RWPE2 (cell line): ENCODE results near the gene SEC11A.

Experiments used
- ATAC-seq: fragments of 200-7000 bp; cut with Tn5 transposase; 3 replicates; pipeline ENCODE4 v1.9.1; 2021; ENCODE audit warnings: low read depth
- DNase-seq: peaks from one replicate; pipeline ENCODE4 v3.0.0-alpha.2; 2020; ENCODE audit warnings: low spot score
- H3K27ac ChIP-seq: fragments of 450-650 bp; 2 replicates; pipeline ENCODE4 v1.5.1; 2017; ENCODE audit warnings: mild to moderate bottlenecking; ENCODE audit not compliant: poor library complexity, severe bottlenecking
- H3K27me3 ChIP-seq: fragments of 250-450 bp; sonication (Bioruptor Pico); 2 replicates; pipeline ENCODE4 v1.5.1; 2021; ENCODE audit warnings: mild to moderate bottlenecking, moderate library complexity; ENCODE audit not compliant: insufficient read depth, poor library complexity, severe bottlenecking
- H3K36me3 ChIP-seq: fragments of 250-450 bp; sonication (Bioruptor Pico); 2 replicates; pipeline ENCODE4 v1.5.1; 2020; ENCODE audit warnings: low read depth, mild to moderate bottlenecking, moderate library complexity
- H3K4me1 ChIP-seq: fragments of 250-450 bp; sonication (Bioruptor Pico); 2 replicates; pipeline ENCODE4 v1.5.1; 2021; ENCODE audit warnings: mild to moderate bottlenecking, moderate library complexity; ENCODE audit not compliant: insufficient read depth, poor library complexity, severe bottlenecking
- H3K4me3 ChIP-seq: fragments of 250-450 bp; sonication (Bioruptor Pico); 2 replicates; pipeline ENCODE4 v1.5.1; 2021; ENCODE audit warnings: mild to moderate bottlenecking, moderate library complexity; ENCODE audit not compliant: severe bottlenecking
- H3K9me3 ChIP-seq: fragments of 250-450 bp; sonication (Bioruptor Pico); 2 replicates; pipeline ENCODE4 v1.5.1; 2021; ENCODE audit warnings: mild to moderate bottlenecking, moderate library complexity; ENCODE audit not compliant: severe bottlenecking
- TF ChIP-seq, protein P1 (sequence below): fragments of 450-650 bp; IDR thresholded peaks from one replicate; pipeline ENCODE4 v1.5.1; 2017; ENCODE audit warnings: mild to moderate bottlenecking, moderate library complexity; ENCODE audit not compliant: poor library complexity, severe bottlenecking

The SEC11A gene

DNA sequence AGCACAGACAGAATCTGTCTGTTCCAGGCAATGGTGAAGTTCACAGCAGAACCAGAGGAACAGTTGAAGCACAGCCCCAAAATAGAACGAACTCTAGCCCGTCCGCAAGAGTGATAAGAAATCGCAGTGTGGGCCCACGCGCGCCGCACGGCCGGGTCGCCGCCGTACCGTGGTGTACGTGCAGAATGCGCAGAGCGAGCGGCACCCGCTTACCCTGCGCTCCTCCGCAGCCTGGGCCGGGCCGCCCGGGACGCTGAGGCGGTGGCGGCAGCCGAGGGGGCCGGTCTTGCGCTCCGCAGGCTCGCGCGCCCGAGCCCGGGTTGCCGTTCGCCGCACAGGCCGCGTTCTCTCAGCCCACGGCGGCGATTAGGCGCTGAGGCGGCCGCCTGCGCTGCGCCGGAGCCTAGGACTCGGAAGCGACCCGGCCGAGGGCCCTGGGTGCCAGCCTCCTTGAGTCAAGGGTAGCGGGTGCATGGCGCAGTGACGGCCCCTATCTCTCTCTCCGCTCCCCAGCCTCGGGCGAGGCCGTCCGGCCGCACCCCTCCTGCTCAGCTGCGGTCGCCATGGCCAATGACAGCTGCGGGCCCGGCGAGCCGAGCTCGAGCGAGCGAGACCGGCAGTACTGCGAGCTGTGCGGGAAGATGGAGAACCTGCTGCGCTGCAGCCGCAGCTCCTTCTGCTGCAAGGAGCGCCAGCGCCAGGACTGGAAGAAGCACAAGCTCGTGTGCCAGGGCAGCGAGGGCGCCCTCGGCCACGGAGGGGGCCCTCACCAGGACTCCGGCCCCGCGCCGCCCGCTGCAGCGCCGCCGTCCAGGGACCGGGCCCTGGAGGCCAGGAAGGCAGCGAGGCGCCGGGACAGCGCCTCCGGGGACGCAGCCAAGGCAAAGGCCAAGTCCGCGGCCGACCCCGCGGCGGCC is 82.4 kb downstream of the SEC11A start:
- peaks cover 35% of the 10 kb centered on the region for H3K36me3 ChIP-seq
- DNase-seq (peak; percentile 88), ATAC-seq (peak; percentile 73)
- TF ChIP-seq, protein P1, sequence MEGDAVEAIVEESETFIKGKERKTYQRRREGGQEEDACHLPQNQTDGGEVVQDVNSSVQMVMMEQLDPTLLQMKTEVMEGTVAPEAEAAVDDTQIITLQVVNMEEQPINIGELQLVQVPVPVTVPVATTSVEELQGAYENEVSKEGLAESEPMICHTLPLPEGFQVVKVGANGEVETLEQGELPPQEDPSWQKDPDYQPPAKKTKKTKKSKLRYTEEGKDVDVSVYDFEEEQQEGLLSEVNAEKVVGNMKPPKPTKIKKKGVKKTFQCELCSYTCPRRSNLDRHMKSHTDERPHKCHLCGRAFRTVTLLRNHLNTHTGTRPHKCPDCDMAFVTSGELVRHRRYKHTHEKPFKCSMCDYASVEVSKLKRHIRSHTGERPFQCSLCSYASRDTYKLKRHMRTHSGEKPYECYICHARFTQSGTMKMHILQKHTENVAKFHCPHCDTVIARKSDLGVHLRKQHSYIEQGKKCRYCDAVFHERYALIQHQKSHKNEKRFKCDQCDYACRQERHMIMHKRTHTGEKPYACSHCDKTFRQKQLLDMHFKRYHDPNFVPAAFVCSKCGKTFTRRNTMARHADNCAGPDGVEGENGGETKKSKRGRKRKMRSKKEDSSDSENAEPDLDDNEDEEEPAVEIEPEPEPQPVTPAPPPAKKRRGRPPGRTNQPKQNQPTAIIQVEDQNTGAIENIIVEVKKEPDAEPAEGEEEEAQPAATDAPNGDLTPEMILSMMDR = peak; percentile 39
- H3K27me3 ChIP-seq = no peaks in the 10 kb centered on the region
- peak overlapping the region; percentile 49 for H3K4me3 ChIP-seq
- peak overlapping the region; percentile 55 for H3K27ac ChIP-seq
- peaks cover 9% of the 10 kb centered on the region for H3K4me1 ChIP-seq
- H3K9me3 ChIP-seq = no peaks in the 10 kb centered on the region

DNA sequence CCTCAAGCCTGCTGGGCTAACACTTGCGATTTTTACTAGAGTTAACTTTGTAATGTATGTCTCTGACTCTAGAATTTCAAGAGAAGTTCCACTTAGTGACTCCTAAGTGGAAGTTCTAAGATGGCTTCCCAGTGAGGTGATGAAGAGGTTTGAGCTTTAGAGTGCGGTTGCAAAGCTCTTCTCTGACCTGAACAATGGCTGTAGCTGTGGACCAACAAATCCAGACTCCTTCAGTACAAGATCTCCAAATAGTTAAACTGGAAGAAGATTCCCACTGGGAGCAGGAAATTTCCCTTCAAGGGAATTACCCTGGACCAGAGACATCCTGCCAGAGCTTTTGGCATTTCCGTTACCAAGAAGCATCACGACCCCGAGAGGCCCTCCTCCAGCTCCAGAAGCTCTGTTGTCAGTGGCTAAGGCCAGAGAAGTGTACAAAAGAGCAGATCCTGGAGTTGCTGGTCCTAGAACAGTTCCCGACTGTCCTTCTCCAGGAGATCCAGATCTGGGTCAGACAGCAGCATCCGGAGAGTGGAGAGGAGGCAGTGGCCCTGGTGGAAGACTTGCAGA is 84.2 kb downstream of the SEC11A start:
- Histone ChIP-seq H3K27me3 (no peaks in the 10 kb centered on the region), H3K4me3 (peak overlapping the region; percentile 49), H3K4me1 (peaks cover 9% of the 10 kb centered on the region), H3K27ac (peak overlapping the region; percentile 55), H3K36me3 (peaks cover 19% of the 10 kb centered on the region), H3K9me3 (no peaks in the 10 kb centered on the region)
- DNase-seq = no peak
- TF ChIP-seq, protein P1 = no peak
- ATAC-seq = no peak

DNA sequence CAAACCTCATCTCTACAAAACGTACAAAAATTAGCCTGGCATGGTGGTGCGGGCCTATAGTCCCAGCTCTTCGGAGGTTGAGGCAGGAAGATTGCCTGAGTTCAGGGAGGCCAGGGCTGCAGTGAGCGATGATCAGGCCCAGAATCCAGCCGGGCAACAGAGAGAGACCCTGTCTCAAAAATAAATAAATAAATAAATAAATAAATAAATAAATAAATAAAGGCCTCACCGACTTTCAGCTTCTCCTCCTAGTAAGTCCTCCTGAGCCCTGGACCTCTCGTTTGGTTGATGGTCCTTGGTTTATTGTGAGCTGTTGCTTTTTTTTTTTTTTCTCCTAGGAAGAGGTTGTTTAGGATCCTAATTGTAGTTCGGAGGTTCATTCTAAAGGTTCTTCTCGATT is 86.9 kb downstream of the SEC11A start:
- TF ChIP-seq, protein P1 = no peak
- no peak overlapping the region for H3K27ac ChIP-seq
- no peaks in the 10 kb centered on the region for H3K36me3 ChIP-seq
- no peaks in the 10 kb centered on the region for H3K9me3 ChIP-seq
- no peaks in the 10 kb centered on the region for H3K27me3 ChIP-seq
- no peak overlapping the region for H3K4me3 ChIP-seq
- ATAC-seq = no peak
- H3K4me1 ChIP-seq = no peaks in the 10 kb centered on the region
- no peak for DNase-seq

DNA sequence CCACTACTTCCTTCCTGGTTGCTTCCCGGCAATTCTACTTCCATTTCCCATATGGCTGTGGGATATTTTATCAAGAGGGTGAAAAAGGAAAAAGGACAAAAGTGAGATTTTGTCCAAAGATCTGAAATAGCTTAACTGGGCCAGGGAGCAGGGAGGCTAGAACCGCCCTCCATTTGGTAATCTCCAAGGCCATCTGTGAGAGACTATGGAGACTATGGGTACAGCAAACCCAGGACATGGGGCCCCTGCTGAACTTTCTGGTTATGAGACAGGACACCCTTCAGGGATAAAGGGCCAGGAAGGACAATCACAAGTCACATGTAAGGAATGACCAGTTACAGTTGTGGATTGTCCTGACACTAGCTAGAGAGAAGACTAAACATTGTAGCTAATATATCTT is 90.8 kb downstream of the SEC11A start:
- DNase-seq (no peak), ATAC-seq (no peak; the same call in 2 of the 3 replicates)
- TF ChIP-seq, protein P1 = no peak
- Histone ChIP-seq H3K4me1 (no peaks in the 10 kb centered on the region), H3K9me3 (peaks cover 20% of the 10 kb centered on the region), H3K27ac (no peak overlapping the region), H3K4me3 (no peak overlapping the region), H3K36me3 (peaks cover 27% of the 10 kb centered on the region), H3K27me3 (no peaks in the 10 kb centered on the region)

DNA sequence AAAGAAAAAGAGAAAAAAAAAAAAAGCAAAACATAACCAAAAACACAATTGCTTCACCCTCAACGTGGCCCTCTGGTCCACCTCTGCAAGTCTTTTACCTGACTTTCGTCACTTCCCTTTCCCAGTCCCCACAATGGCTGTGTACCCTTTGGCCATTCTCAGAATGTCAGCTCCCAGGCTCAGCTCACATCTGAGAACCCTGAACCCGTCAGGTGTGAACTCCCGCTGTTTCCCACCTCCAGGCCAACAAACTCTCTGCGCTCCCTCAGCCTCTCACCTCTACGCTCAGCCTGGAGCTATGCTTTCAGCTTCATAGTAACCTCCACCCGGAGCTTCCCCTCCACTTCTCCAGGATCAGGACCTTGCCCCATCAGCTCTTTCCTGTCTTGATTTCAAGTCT is 91.6 kb downstream of the SEC11A start:
- peaks cover 20% of the 10 kb centered on the region for H3K9me3 ChIP-seq
- peaks cover 27% of the 10 kb centered on the region for H3K36me3 ChIP-seq
- H3K27ac ChIP-seq = no peak overlapping the region
- DNase-seq = no peak
- TF ChIP-seq, protein P1 = no peak
- peak; percentile 15; the same call in 1 of the 3 replicates for ATAC-seq
- H3K27me3 ChIP-seq = no peaks in the 10 kb centered on the region
- H3K4me3 ChIP-seq = no peak overlapping the region
- no peaks in the 10 kb centered on the region for H3K4me1 ChIP-seq
